Loucy (cell line): ENCODE results near the gene PFDN4.

Experiments used
- H2AFZ ChIP-seq: fragments of 200-600 bp; sonication (generic); 2 replicates; pipeline ENCODE4 v1.6.0; 2016; ENCODE audit warnings: antibody characterized with exemption, mild to moderate bottlenecking, low read length, moderate library complexity
- H3F3A ChIP-seq: fragments of 200-600 bp; 2 replicates; pipeline ENCODE4 v1.6.0; 2016; ENCODE audit warnings: antibody characterized with exemption, low read depth, mild to moderate bottlenecking
- H3K27me3 ChIP-seq: fragments of 200-600 bp; sonication (generic); 2 replicates; pipeline ENCODE4 v1.6.1; 2014; ENCODE audit warnings: low read length, mild to moderate bottlenecking; ENCODE audit not compliant: insufficient read depth, poor library complexity, severe bottlenecking
- H3K36me3 ChIP-seq: fragments of 200-600 bp; sonication (generic); 2 replicates; pipeline ENCODE4 v1.6.1; 2016; ENCODE audit warnings: low read length; ENCODE audit not compliant: insufficient read depth
- H3K4me1 ChIP-seq: fragments of 200-600 bp; sonication (generic); 2 replicates; pipeline ENCODE4 v1.5.1; 2014; ENCODE audit warnings: low read length, mild to moderate bottlenecking; ENCODE audit not compliant: insufficient read depth, poor library complexity, severe bottlenecking
- H3K4me2 ChIP-seq: fragments of 200-600 bp; sonication (generic); 2 replicates; pipeline ENCODE4 v1.6.0; 2014; ENCODE audit warnings: antibody characterized with exemption, low read length, low read depth, mild to moderate bottlenecking; ENCODE audit not compliant: poor library complexity, severe bottlenecking
- H3K4me3 ChIP-seq: fragments of 200-600 bp; sonication (generic); 2 replicates; pipeline ENCODE4 v1.5.1; 2014; ENCODE audit warnings: low read length, mild to moderate bottlenecking, mixed read lengths; ENCODE audit not compliant: poor library complexity, severe bottlenecking
- H3K79me2 ChIP-seq: fragments of 200-600 bp; sonication (generic); 2 replicates; pipeline ENCODE4 v1.6.1; 2014; ENCODE audit warnings: low read length; ENCODE audit not compliant: insufficient read depth
- H3K9ac ChIP-seq: fragments of 200-600 bp; sonication (generic); 2 replicates; pipeline ENCODE4 v1.6.0; 2014; ENCODE audit warnings: mild to moderate bottlenecking, low read depth, low read length, moderate library complexity; ENCODE audit not compliant: poor library complexity, severe bottlenecking
- H3K9me2 ChIP-seq: fragments of 200-600 bp; sonication (generic); replicated peaks from 2 replicates; pipeline ENCODE4 v1.6.1; 2016; ENCODE audit warnings: low read depth, low read length, mixed read lengths
- H3K9me3 ChIP-seq: fragments of 200-600 bp; sonication (generic); 2 replicates; pipeline ENCODE4 v1.6.1; 2014; ENCODE audit warnings: mild to moderate bottlenecking, antibody characterized with exemption, low read length, low read depth; ENCODE audit not compliant: insufficient read depth
- H4K20me1 ChIP-seq: fragments of 200-600 bp; sonication (generic); 2 replicates; pipeline ENCODE4 v1.6.0; 2014; ENCODE audit warnings: antibody characterized with exemption, low read length, mild to moderate bottlenecking; ENCODE audit not compliant: insufficient read depth, poor library complexity, severe bottlenecking
- EZH2phosphoT487 ChIP-seq: fragments of 200-600 bp; IDR thresholded peaks from 2 replicates; pipeline ENCODE4 v1.6.1; 2018; ENCODE audit warnings: antibody characterized with exemption, mild to moderate bottlenecking, moderate library complexity, borderline replicate concordance
- TF ChIP-seq, protein P1 (sequence below): fragments of 200-600 bp; sonication (generic); conservative IDR thresholded peaks from 2 replicates; pipeline ENCODE4 v1.5.1; 2014; ENCODE audit warnings: mild to moderate bottlenecking, antibody characterized with exemption, low read length

PFDN4 gene

GRCh38 chr20:54255157-54255556 is 47.3 kb downstream of the PFDN4 start:
- H3K27me3 ChIP-seq: no peaks in the 10 kb centered on the region
- no peaks in the 10 kb centered on the region for H3K79me2 ChIP-seq
- H3K4me1 ChIP-seq: no peaks in the 10 kb centered on the region
- no peaks in the 10 kb centered on the region for H3F3A ChIP-seq
- no peaks in the 10 kb centered on the region for H3K9me2 ChIP-seq
- H3K4me3 ChIP-seq: no peak overlapping the region
- H3K9ac ChIP-seq: no peak overlapping the region
- no peak overlapping the region for H2AFZ ChIP-seq
- no peaks in the 10 kb centered on the region for H3K9me3 ChIP-seq
- no peak overlapping the region for H3K4me2 ChIP-seq
- TF ChIP-seq, protein P1, sequence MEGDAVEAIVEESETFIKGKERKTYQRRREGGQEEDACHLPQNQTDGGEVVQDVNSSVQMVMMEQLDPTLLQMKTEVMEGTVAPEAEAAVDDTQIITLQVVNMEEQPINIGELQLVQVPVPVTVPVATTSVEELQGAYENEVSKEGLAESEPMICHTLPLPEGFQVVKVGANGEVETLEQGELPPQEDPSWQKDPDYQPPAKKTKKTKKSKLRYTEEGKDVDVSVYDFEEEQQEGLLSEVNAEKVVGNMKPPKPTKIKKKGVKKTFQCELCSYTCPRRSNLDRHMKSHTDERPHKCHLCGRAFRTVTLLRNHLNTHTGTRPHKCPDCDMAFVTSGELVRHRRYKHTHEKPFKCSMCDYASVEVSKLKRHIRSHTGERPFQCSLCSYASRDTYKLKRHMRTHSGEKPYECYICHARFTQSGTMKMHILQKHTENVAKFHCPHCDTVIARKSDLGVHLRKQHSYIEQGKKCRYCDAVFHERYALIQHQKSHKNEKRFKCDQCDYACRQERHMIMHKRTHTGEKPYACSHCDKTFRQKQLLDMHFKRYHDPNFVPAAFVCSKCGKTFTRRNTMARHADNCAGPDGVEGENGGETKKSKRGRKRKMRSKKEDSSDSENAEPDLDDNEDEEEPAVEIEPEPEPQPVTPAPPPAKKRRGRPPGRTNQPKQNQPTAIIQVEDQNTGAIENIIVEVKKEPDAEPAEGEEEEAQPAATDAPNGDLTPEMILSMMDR: no peak
- TF ChIP-seq EZH2phosphoT487: no peak
- no peaks in the 10 kb centered on the region for H3K36me3 ChIP-seq
- no peaks in the 10 kb centered on the region for H4K20me1 ChIP-seq

DNA sequence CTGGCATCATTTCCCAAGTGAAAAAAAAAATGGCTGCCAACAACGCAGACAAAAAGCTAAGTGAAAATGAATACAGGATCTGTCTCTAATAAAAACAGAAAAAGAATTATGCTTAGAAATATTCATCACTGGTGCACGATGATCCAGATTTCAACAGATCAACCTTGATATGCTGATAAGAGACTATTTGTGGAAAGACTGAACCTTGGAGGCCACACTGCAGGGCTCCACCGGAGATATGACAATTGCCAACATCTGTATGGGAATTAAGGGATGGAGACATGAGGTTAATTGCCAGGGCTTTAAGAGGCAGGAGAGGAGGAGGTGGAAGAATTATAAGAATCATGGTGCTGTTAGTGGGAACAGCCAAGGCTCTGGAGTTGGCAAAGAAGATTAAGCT is 48.3 kb downstream of the PFDN4 start:
- H3K79me2 ChIP-seq: no peaks in the 10 kb centered on the region
- H4K20me1 ChIP-seq: no peaks in the 10 kb centered on the region
- H3K27me3 ChIP-seq: no peaks in the 10 kb centered on the region
- TF ChIP-seq EZH2phosphoT487: no peak
- TF ChIP-seq, protein P1: no peak
- H3K9me2 ChIP-seq: no peaks in the 10 kb centered on the region
- no peak overlapping the region for H2AFZ ChIP-seq
- no peaks in the 10 kb centered on the region for H3F3A ChIP-seq
- no peak overlapping the region for H3K4me2 ChIP-seq
- H3K4me3 ChIP-seq: no peak overlapping the region
- H3K36me3 ChIP-seq: no peaks in the 10 kb centered on the region
- no peaks in the 10 kb centered on the region for H3K9me3 ChIP-seq
- H3K4me1 ChIP-seq: no peaks in the 10 kb centered on the region
- no peak overlapping the region for H3K9ac ChIP-seq

- Histone ChIP-seq H4K20me1 (no peaks in the 10 kb centered on the region), H3K4me3 (no peak overlapping the region), H3K9me2 (no peaks in the 10 kb centered on the region), H3K27me3 (no peaks in the 10 kb centered on the region), H3F3A (no peaks in the 10 kb centered on the region), H3K9me3 (no peaks in the 10 kb centered on the region), H3K4me2 (no peak overlapping the region), H3K4me1 (no peaks in the 10 kb centered on the region), H3K9ac (no peak overlapping the region), H2AFZ (no peak overlapping the region), H3K36me3 (no peaks in the 10 kb centered on the region), H3K79me2 (no peaks in the 10 kb centered on the region)
- TF ChIP-seq, protein P1: no peak
- no peak for TF ChIP-seq EZH2phosphoT487
These were observed 49.4 kb downstream of the PFDN4 start for GRCh38 chr20:54257071-54257816.
